HCT116 (cell line): ENCODE measurements around the gene CSF1R. TPM values are rescaled to one million over a fixed set of nuclear protein-coding genes. Genes with fewer than 3 reads are reported as not detected.

Experiments used
- ATAC-seq: fragments of 200-7000 bp; cut with Tn5 transposase; 2 replicates; pipeline ENCODE4 v1.9.1; 2020; ENCODE audit warnings: mild to moderate bottlenecking, moderate library complexity
- BruUV-seq: library from RNA; stranded (reverse); fragments of 400-500 nt; replicated peaks from 2 replicates; lab custom pipeline; 2021; lab: Mats Ljungman, UMichigan
- CTCF ChIA-PET: fragments of 300-600 bp; sonication (Branson Sonifier 250); formaldehyde crosslinking; loops from one replicate; lab custom pipeline; 2021; ENCODE audit warnings: antibody characterized with exemption; lab: Charles Lee
- POLR2A ChIA-PET: fragments of 300-600, 350-600 bp; sonication (Branson Sonifier 250); formaldehyde crosslinking; loops from one replicate; lab custom pipeline; 2021; ENCODE audit warnings: antibody characterized with exemption; lab: Charles Lee
- RAD21 ChIA-PET, 2 experiments: fragments of 300-600 bp; sonication (Branson Sonifier 250); formaldehyde crosslinking; loops; one replicate each; lab custom pipeline; 2023; ENCODE audit warnings: low total read pairs in 2 of 2; ENCODE audit not compliant: uncharacterized antibody in 2 of 2, unreplicated experiment in 2 of 2, low non-redundant PET in 1 of 2; lab: Charles Lee
- DNase-seq: peaks from one replicate; pipeline ENCODE4 v3.0.0-alpha.2; 2010; ENCODE audit warnings: low read depth, low spot score
- H2AFZ ChIP-seq: fragments of 200-600 bp; shearing (Covaris generic), sonication (generic); 2 replicates; pipeline ENCODE4 v1.6.1; 2017; ENCODE audit warnings: low read depth, mixed run types, mixed read lengths, antibody characterized with exemption, low read length; ENCODE audit not compliant: poor library complexity, severe bottlenecking
- H3K27ac ChIP-seq: 2 replicates; pipeline ENCODE4 v1.5.1; 2012; ENCODE audit warnings: low read depth, low read length
- H3K27me3 ChIP-seq: fragments of 200-600 bp; sonication (generic); 2 replicates; pipeline ENCODE4 v1.6.1; 2016; ENCODE audit warnings: mixed run types, low read length, mixed read lengths; ENCODE audit not compliant: insufficient read depth
- H3K36me3 ChIP-seq, 2 experiments: fragments of 200-500 bp in 1 of 2; fragments of 200-600 bp in 1 of 2; sonication (Bioruptor generic) in 1 of 2; sonication (generic) in 1 of 2; 2 replicates each; pipeline versions ENCODE4 v1.5.1 to v1.6.1; 2014 to 2016; ENCODE audit warnings: low read length in 2 of 2, inconsistent platforms in 1 of 2, mixed read lengths in 1 of 2, mixed run types in 1 of 2; ENCODE audit not compliant: insufficient read depth in 2 of 2, control insufficient read depth in 1 of 2
- H3K4me1 ChIP-seq, 2 experiments: fragments of 200-600 bp in 1 of 2; sonication (generic) in 1 of 2; 2 replicates each; pipeline versions ENCODE4 v1.5.1 to v1.6.1; 2012 to 2017; ENCODE audit warnings: low read length in 2 of 2, inconsistent platforms in 1 of 2, mild to moderate bottlenecking in 1 of 2, mixed read lengths in 1 of 2, mixed run types in 1 of 2, moderate library complexity in 1 of 2; ENCODE audit not compliant: insufficient read depth in 2 of 2, control insufficient read depth in 1 of 2
- H3K4me2 ChIP-seq: fragments of 200-600 bp; sonication (generic); 2 replicates; pipeline ENCODE4 v1.6.1; 2017; ENCODE audit warnings: mixed run types, low read length, mixed read lengths
- H3K4me3 ChIP-seq, 2 experiments: fragments of 200-600 bp in 1 of 2; sonication (generic) in 1 of 2; replicated peaks in 1 of 2; 2 replicates each; pipeline ENCODE4 v1.5.1; 2011 to 2016; ENCODE audit warnings: low read length in 2 of 2, control low read depth in 1 of 2, low read depth in 1 of 2, mild to moderate bottlenecking in 1 of 2, mixed read lengths in 1 of 2, mixed run types in 1 of 2
- H3K79me2 ChIP-seq: fragments of 200-600 bp; sonication (generic); 2 replicates; pipeline ENCODE4 v1.6.1; 2017; ENCODE audit warnings: mild to moderate bottlenecking, mixed run types, low read length, moderate library complexity, mixed read lengths; ENCODE audit not compliant: insufficient read depth
- H3K9ac ChIP-seq: fragments of 200-600 bp; sonication (generic); 2 replicates; pipeline ENCODE4 v1.6.1; 2016; ENCODE audit warnings: low read length, mixed read lengths
- H3K9me2 ChIP-seq: fragments of 200-600 bp; sonication (generic), shearing (Covaris generic); 2 replicates; pipeline ENCODE4 v1.6.1; 2017; ENCODE audit warnings: mixed run types, mild to moderate bottlenecking, moderate library complexity; ENCODE audit not compliant: insufficient read depth
- H3K9me3 ChIP-seq, 2 experiments: fragments of 200-500 bp in 1 of 2; fragments of 200-600 bp in 1 of 2; sonication (Bioruptor generic) in 1 of 2; sonication (generic) in 1 of 2; 2 replicates each; pipeline ENCODE4 v1.6.1; 2014 to 2017; ENCODE audit warnings: low read length in 2 of 2, mixed read lengths in 2 of 2, inconsistent platforms in 1 of 2, low read depth in 1 of 2, mild to moderate bottlenecking in 1 of 2, mixed run types in 1 of 2, moderate library complexity in 1 of 2; ENCODE audit not compliant: control insufficient read depth in 1 of 2, insufficient read depth in 1 of 2
- H4K20me1 ChIP-seq: fragments of 200-600 bp; sonication (generic), shearing (Covaris generic); 2 replicates; pipeline ENCODE4 v1.6.1; 2017; ENCODE audit warnings: mixed run types, mild to moderate bottlenecking, moderate library complexity; ENCODE audit not compliant: insufficient read depth
- ATF3 ChIP-seq: IDR thresholded peaks from 2 replicates; pipeline ENCODE4 v1.6.1; 2012
- CBX3 ChIP-seq: IDR thresholded peaks from 2 replicates; pipeline ENCODE4 v1.6.1; 2012; ENCODE audit warnings: low read depth
- CEBPB ChIP-seq: IDR thresholded peaks from 2 replicates; pipeline ENCODE4 v1.6.1; 2012; ENCODE audit warnings: low read depth
- EGR1 ChIP-seq: IDR thresholded peaks from 2 replicates; pipeline ENCODE4 v1.6.1; 2012; ENCODE audit warnings: low read depth
- ELF1 ChIP-seq: IDR thresholded peaks from 2 replicates; pipeline ENCODE4 v1.6.1; 2012; ENCODE audit warnings: low read depth, borderline replicate concordance
- EZH2 ChIP-seq: fragments of 200-600 bp; sonication (generic); IDR thresholded peaks from 2 replicates; pipeline ENCODE4 v1.6.1; 2017; ENCODE audit warnings: antibody characterized with exemption, mixed run types
- POLR2A ChIP-seq: IDR thresholded peaks from 2 replicates; pipeline ENCODE4 v1.7.0; 2011; ENCODE audit warnings: borderline replicate concordance; ENCODE audit not compliant: insufficient read depth, insufficient read length; ENCODE audit errors: extremely low read depth
- POLR2AphosphoS5 ChIP-seq: IDR thresholded peaks from 2 replicates; pipeline ENCODE4 v1.6.1; 2011; ENCODE audit warnings: mild to moderate bottlenecking, low read depth, low read length, moderate library complexity
- RAD21 ChIP-seq: IDR thresholded peaks from 2 replicates; pipeline ENCODE4 v1.6.1; 2012; ENCODE audit warnings: low read depth, mild to moderate bottlenecking
- SIN3A ChIP-seq: IDR thresholded peaks from 2 replicates; pipeline ENCODE4 v1.6.1; 2012; ENCODE audit warnings: low read depth
- SRF ChIP-seq: IDR thresholded peaks from 2 replicates; pipeline ENCODE4 v1.6.1; 2012; ENCODE audit warnings: low read depth
- ZNF274 ChIP-seq: fragments of 200-500 bp; sonication (Bioruptor generic); IDR thresholded peaks from 2 replicates; pipeline ENCODE4 v1.6.1; 2014; ENCODE audit warnings: mild to moderate bottlenecking, low read depth, low read length, inconsistent platforms
- intact Hi-C: fragments of 100-400 bp; cut with micrococcal nuclease; formaldehyde crosslinking; loops from 2 replicates; pipeline ENCODE4 v1.10.0; 2022
- total RNA-seq: library from RNA; stranded (reverse); gene quantifications from one replicate; pipeline ENCODE4 v1.2.1, GENCODE V29; 2021; ENCODE audit not compliant: unreplicated experiment
- TF ChIP-seq, protein P1 (sequence below), 3 experiments: fragments of 200-600 bp in 1 of 3; sonication (generic) in 1 of 3; IDR thresholded peaks in 2 of 3; conservative IDR thresholded peaks in 1 of 3; 2 replicates each; pipeline ENCODE4 v1.5.1; 2012 to 2017; ENCODE audit warnings: low read depth in 2 of 3, low read length in 2 of 3, antibody characterized with exemption in 1 of 3, borderline replicate concordance in 1 of 3, control low read depth in 1 of 3, mild to moderate bottlenecking in 1 of 3, mixed read lengths in 1 of 3, mixed run types in 1 of 3, moderate library complexity in 1 of 3; ENCODE audit not compliant: insufficient read depth in 1 of 3
- TF ChIP-seq, protein P2 (sequence below): IDR thresholded peaks from 2 replicates; pipeline ENCODE4 v1.6.1; 2011; ENCODE audit warnings: mild to moderate bottlenecking, low read length, moderate library complexity; ENCODE audit not compliant: insufficient replicate concordance; ENCODE audit errors: extremely low read depth
- TF ChIP-seq, protein P3 (sequence below): IDR thresholded peaks from 2 replicates; pipeline ENCODE4 v1.6.1; 2012; ENCODE audit warnings: low read depth

The CSF1R gene
- total RNA-seq, 1 experiment from 2014 or later: 0.17 TPM

DNA sequence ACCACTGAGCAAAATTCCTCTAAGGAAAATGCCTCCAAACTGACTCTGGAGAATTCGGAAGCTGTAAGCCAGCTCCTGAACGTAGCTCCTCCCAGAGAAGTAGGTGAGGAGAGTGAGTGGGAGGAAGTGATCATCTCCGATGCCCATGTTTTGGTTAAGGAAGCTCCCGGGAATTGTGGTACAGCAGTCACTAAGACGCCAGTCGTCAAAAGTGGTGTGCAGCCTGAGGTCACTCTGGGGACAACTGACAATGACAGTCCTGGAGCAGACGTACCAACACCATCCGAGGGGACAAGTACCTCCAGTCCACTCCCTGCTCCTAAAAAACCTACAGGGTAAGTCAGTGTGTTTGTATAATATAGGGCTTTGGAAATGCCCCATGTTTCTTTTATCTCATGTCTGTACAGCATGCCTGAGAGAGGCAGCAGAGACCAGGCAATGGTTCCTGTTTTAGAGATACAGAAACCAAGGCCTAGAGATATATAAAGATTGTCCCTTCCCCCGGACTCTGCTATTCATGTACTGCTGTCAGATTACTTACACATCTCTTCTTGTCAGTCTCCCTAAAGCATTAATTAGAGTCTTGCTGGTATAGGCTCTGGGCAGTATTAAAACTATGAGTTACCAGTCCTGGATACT is 61.9 kb downstream of the CSF1R start (continued):
- TF ChIP-seq, protein P1, sequence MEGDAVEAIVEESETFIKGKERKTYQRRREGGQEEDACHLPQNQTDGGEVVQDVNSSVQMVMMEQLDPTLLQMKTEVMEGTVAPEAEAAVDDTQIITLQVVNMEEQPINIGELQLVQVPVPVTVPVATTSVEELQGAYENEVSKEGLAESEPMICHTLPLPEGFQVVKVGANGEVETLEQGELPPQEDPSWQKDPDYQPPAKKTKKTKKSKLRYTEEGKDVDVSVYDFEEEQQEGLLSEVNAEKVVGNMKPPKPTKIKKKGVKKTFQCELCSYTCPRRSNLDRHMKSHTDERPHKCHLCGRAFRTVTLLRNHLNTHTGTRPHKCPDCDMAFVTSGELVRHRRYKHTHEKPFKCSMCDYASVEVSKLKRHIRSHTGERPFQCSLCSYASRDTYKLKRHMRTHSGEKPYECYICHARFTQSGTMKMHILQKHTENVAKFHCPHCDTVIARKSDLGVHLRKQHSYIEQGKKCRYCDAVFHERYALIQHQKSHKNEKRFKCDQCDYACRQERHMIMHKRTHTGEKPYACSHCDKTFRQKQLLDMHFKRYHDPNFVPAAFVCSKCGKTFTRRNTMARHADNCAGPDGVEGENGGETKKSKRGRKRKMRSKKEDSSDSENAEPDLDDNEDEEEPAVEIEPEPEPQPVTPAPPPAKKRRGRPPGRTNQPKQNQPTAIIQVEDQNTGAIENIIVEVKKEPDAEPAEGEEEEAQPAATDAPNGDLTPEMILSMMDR (IDR thresholded peaks at IDR 0.05 in 2 of 3, conservative IDR thresholded peaks at IDR 0.05 in 1 of 3; ENCODE audit: borderline replicate concordance in 1 of 3, insufficient read depth in 1 of 3, low read depth in 2 of 3, low read length in 2 of 3): no peak
- no peak for TF ChIP-seq POLR2A
- no peak for TF ChIP-seq ATF3
- TF ChIP-seq RAD21: no peak
- TF ChIP-seq, protein P2, sequence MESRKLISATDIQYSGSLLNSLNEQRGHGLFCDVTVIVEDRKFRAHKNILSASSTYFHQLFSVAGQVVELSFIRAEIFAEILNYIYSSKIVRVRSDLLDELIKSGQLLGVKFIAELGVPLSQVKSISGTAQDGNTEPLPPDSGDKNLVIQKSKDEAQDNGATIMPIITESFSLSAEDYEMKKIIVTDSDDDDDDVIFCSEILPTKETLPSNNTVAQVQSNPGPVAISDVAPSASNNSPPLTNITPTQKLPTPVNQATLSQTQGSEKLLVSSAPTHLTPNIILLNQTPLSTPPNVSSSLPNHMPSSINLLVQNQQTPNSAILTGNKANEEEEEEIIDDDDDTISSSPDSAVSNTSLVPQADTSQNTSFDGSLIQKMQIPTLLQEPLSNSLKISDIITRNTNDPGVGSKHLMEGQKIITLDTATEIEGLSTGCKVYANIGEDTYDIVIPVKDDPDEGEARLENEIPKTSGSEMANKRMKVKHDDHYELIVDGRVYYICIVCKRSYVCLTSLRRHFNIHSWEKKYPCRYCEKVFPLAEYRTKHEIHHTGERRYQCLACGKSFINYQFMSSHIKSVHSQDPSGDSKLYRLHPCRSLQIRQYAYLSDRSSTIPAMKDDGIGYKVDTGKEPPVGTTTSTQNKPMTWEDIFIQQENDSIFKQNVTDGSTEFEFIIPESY: no peak
- no peak for TF ChIP-seq SIN3A

GRCh38 chr5:150023136-150023535 is 63.2 kb downstream of the CSF1R start:
- Histone ChIP-seq H3K9ac (peak overlapping the region; percentile 55; the same call in 1 of the 2 replicates), H3K36me3 (peaks cover 27 to 61% of the 10 kb centered on the region in 2 experiments), H3K4me3 (no peak overlapping the region), H3K79me2 (peaks cover 74% of the 10 kb centered on the region), H3K27ac (peak overlapping the region; percentile 93), H4K20me1 (no peaks in the 10 kb centered on the region), H3K9me3 (no peaks in the 10 kb centered on the region), H2AFZ (no peak overlapping the region), H3K4me2 (peak overlapping the region; percentile 76), H3K9me2 (no peaks in the 10 kb centered on the region), H3K4me1 (peaks cover 41 to 59% of the 10 kb centered on the region in 2 experiments), H3K27me3 (no peaks in the 10 kb centered on the region)
- ChIA-PET CTCF (no interaction called here), POLR2A (interaction anchor here (1.2 kb wide), 1 partner anchor 22 kb away, joined by 3 read pairs; the partner anchor contains the start of genes HMGXB3 and TIGD6), RAD21 (interaction anchor here in 1 of 2 experiments (1.1 kb wide), 1 partner anchor 23 kb away, joined by 3 read pairs; the partner anchor contains the start of genes HMGXB3 and TIGD6)
- ATAC-seq (no peak), DNase-seq (no peak)
- BruUV-seq: no TSS peak
- intact Hi-C loops: no loop called here
- TF ChIP-seq SRF: no peak
- no peak for TF ChIP-seq EZH2
- TF ChIP-seq CEBPB: no peak
- no peak for TF ChIP-seq CBX3
- no peak for TF ChIP-seq ELF1
- no peak for TF ChIP-seq POLR2AphosphoS5
- TF ChIP-seq POLR2A: no peak
- TF ChIP-seq SIN3A: no peak
- TF ChIP-seq, protein P3, sequence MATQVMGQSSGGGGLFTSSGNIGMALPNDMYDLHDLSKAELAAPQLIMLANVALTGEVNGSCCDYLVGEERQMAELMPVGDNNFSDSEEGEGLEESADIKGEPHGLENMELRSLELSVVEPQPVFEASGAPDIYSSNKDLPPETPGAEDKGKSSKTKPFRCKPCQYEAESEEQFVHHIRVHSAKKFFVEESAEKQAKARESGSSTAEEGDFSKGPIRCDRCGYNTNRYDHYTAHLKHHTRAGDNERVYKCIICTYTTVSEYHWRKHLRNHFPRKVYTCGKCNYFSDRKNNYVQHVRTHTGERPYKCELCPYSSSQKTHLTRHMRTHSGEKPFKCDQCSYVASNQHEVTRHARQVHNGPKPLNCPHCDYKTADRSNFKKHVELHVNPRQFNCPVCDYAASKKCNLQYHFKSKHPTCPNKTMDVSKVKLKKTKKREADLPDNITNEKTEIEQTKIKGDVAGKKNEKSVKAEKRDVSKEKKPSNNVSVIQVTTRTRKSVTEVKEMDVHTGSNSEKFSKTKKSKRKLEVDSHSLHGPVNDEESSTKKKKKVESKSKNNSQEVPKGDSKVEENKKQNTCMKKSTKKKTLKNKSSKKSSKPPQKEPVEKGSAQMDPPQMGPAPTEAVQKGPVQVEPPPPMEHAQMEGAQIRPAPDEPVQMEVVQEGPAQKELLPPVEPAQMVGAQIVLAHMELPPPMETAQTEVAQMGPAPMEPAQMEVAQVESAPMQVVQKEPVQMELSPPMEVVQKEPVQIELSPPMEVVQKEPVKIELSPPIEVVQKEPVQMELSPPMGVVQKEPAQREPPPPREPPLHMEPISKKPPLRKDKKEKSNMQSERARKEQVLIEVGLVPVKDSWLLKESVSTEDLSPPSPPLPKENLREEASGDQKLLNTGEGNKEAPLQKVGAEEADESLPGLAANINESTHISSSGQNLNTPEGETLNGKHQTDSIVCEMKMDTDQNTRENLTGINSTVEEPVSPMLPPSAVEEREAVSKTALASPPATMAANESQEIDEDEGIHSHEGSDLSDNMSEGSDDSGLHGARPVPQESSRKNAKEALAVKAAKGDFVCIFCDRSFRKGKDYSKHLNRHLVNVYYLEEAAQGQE: no peak
- no peak for TF ChIP-seq EGR1
- TF ChIP-seq ATF3: no peak
- no peak for TF ChIP-seq ZNF274
